Activated CD4-positive, alpha-beta T cell treated with anti-CD3 and anti-CD28 coated beads for 4 hours (primary cell): ENCODE data around the gene ITPR2.
"Not testable (repeated sequence)": the region's sequence is repeated elsewhere in the genome, so short reads cannot be mapped to it uniquely, and the experiment has no call there.

Source experiments
- DNase-seq, 2 donors: peaks; one replicate each; pipeline ENCODE4 v3.0.0-alpha.2; 2020

ITPR2 gene

DNA sequence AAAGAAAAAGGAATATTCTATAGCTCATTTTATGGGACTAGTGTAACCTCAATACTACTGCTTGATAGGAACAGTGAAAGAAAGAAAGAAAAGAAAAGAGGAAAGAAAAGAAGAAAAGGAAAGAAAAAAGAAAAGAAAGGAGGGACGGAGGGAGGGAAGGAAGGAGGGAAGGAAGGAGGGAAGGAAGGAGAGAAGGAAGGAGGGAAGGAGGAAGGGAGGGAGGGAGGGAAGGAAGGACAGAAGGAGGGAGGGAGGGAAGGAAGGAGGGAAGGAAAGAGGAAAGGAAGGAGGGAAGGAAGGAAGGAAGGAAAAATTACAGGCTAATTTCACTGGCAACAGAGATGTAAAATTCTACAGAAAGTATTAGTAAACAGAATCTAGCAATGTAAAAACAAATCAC, 215.5 kb downstream of the ITPR2 start:
- no peak for DNase-seq

DNA sequence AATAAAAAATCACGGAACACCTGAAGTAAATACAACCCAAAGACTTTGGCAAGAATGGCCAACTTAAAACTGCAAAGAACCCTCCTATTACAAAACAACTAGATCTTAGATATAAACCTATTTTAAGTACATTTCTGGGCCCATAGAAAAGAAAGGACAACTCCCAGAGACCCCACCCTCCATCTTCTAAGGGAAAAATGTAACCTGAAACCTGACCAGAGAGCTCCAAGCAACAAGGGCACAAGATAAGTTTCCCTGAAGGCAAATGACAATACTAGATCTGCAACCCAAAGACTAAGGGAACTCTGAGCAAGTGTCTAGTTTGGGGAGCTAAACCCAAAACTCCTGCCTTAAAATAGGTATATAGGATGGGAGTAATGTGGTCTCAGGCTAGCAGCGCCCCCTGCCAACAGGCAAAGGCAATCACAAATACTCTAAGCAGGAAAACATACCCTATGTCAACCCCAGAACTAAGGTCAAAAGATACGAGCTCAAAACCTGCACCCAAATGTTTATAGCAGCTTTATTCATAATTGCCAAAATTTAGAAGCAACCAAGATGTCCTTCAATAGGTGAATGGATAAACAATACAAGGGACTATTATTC, 218.9 kb downstream of the ITPR2 start:
- DNase-seq, result no peak

DNA sequence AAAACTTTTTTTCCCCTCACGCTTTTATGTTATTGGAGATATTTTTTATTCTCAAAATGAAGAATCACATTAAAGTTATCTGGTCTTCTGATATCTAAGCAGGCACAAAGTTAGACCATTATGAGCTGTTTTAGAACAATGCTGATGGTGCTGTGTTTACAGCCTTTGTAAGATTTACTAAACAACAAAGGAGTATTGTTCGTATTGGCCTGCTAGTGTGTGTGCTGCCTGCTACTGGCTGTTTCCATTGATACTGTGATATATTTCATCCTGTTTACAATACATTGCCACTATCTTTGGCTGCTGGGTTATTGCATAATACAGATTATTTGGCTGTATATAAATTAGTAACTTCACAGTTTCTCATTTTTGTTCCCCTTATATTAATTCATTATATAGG, 220.8 kb downstream of the ITPR2 start:
- DNase-seq, result no peak

DNA sequence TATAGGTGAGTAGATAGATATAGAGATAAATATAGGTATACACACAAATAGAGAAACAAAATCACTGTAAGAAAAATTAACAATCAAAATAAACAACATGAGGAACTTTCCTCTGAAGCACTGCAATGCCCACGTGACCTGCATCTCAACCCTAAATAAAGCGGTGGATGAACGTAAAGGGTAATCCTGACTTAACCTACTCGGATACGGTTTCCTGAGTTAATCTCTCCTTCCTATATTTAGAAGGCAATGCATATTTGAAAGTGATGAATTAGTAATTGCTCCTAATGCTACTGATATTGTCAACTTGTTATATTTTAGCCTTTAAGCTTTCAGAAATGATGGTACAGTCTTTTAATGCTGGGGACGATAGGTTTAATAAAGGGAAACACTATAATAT, 221.4 kb downstream of the ITPR2 start:
- DNase-seq, result no peak

DNA sequence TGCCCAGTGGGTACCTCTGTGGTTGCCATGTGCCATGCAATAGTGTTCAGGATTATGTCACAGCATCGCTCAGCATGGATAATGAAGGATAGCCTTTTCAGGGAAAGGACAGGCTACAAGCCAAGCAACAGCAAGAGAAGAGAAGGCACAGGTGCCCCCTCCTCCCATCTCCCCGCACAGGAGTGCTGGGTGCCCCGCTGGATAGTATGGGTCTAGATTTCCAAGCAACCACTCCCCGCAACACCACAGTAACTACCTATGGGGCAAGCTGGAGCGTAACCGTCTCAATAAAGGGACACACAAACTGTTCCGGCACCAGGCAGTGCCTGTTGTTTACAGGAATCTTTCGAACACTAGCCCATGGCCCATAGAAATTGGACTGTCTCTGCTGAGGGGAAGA, 222.2 kb downstream of the ITPR2 start:
- no peak for DNase-seq

DNA sequence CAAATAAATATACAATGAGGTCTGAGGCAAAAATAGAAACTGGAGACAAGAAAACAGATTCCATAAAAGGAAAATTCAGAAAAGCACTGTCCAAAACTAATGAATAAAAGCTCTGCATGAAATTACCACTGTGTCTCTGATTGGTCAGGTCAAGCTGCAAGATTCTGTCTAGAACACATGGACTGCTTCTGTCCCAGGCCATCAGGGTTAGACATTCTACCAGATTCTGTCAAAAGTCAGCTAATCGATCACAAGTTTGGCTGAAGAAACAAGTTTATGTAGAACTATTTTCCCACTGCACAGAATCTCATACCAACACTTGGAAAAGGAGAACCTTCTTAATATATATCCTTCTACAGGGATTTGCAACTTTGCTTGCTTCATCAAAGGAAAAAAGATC, 223.0 kb downstream of the ITPR2 start:
- no peak for DNase-seq

DNA sequence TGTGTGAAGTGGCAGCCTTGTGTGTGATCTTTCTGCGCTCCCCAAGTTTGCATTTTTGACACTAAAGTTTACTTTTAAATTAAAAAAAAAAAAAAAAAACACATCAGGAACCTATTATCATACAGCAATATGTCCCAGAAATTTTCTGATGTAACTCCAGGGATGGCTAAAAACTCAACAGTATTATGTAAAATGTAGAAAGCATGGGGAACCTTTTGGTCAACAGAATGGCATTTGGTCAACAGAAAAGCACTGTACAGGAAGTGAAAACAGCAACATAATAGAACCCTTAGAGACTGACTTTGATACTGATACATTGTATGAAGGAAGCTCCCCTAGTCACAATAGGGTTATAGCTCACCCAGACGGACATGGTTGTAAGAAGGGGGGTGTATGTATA, 224.3 kb downstream of the ITPR2 start:
- no peak for DNase-seq

DNA sequence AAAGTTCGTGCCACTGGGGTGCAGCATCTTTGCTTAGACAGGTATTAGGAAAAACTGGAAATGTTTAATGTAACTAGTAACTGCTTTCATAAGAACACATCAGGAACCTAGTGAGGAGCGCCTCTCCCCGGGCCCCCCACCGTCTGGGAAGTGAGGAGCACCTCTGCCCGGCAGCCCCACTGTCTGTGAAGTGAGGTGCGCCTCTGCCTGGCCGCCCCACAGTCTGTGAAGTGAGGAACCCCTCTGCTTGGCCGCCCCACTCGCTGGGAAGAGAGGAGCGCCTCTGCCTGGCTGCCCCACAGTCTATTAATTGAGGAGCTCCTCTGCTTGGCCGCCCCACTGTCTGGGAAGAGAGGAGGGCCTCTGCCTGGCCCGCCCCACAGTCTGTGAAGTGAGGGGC, 224.7 kb downstream of the ITPR2 start:
- no peak for DNase-seq

DNA sequence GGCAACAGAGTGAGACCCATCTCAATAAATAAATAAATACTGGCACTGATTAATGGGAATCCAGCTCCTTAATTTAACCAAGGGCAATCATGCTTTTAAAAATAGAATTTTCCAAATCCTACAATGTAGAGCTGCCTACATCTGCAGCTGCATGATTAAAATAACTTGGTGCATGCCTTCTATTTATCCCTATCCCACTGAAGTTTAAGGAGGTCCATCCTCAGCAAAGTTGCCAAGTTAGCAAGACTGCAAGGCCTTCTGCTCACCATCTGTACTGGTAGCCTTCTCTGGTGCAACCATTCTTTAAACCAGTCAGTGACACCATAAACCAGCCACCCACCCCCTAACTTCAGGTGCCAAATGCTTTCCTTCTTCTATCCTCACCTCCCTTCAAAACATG, 226.1 kb downstream of the ITPR2 start:
- no peak for DNase-seq

DNA sequence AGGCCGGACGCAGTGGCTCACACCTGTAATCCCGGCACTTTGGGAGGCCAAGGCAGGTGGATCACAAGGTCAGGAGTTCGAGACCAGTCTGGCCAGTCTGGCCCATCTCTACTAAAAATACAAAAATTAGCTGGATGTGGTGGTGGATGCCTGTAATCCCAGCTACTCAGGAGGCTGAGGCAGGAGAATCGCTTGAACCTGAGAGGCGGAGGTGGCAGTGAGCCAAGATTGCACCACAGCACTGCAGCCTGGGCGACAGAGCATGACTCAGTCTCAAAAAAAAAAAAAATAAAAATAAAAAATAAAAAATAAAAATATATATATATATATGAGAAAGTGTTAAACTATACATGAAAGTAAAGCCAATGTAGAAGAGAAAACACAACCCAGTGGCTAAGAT, 228.2 kb downstream of the ITPR2 start:
- DNase-seq, result not testable (repeated sequence)

DNA sequence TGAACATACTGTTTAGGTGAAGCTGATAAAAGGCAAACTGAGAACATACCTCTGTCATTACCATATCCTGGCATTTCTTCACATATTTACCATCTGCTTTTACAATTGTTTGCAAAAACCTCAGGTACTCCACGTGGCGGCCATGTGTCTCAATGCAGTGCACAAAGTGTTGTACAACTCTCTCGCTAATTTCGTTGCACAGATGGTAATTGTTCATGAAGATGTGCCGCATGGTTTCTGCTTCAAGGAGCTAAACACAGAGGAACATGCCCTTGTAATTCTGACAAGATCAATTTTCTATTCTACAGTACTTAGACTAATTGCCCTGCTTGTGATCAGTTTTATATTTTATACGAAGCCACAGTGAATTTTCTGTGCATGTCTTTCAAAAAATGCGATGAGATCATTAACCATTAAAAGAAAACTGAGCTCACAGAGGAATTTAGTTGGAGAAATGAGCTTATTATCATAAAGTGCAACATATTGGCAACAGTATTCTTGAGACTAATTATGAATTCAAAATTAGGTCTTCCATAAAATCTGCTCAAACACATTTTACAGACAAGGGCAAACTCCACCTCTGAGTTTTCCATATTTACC, 233.8 kb downstream of the ITPR2 start:
- DNase-seq, result no peak

DNA sequence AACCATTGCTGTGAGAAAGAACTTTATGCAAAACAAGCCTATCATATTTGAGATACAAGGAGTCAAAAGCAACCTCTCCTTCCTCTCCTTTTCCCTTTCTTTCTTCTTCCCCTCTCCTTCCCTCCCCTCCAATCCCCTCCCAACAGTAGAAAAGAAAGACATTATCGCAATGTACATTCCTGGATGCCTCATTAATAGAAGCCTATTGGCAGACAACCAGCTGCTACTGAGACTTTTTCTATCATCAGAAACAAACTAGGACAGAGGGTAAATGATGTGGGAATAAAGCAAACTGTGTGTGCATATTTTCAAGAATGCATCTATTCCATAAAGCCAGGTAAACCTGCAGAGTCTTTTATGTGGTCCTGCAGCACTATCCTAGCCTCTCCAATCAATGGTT, 237.2 kb downstream of the ITPR2 start:
- no peak for DNase-seq

DNA sequence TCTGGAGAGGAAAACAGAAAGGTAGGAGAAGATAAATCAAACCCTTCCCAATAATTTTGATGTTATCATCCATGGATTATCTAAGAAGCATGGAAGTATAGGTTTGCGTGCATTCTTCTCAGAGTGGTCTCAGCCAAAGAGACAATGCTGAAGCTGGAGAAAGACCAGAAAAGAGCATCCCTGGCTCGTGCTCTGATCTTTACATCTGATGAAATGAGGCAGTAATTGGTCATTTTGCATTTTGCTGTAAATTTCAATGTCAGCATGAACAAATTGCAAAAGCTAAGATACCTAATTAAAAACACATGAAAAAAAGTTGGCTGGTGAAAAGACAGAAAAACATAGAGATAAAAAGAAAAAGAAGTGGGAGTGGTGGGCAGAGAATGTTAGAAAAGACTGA, 252.4 kb downstream of the ITPR2 start:
- no peak for DNase-seq

DNA sequence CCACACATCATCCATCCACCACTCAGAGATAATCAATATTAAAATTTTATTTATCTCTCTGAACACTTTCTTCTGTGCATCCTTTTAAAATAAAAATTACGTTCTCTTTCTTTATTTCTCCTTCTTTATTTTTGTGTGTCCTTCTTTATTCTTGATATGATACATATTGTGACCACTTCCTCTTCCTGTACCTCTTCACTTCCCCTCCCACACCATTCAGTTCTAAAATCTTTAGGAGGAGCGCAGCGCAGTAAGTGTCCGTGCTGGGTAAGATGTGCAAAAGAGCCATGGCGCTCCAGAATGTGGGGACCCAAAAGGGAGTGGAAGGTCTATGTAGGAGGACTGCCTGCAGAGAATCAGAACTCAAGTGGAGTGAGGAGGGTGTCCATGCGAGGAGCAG, 256.7 kb downstream of the ITPR2 start:
- DNase-seq, result no peak

DNA sequence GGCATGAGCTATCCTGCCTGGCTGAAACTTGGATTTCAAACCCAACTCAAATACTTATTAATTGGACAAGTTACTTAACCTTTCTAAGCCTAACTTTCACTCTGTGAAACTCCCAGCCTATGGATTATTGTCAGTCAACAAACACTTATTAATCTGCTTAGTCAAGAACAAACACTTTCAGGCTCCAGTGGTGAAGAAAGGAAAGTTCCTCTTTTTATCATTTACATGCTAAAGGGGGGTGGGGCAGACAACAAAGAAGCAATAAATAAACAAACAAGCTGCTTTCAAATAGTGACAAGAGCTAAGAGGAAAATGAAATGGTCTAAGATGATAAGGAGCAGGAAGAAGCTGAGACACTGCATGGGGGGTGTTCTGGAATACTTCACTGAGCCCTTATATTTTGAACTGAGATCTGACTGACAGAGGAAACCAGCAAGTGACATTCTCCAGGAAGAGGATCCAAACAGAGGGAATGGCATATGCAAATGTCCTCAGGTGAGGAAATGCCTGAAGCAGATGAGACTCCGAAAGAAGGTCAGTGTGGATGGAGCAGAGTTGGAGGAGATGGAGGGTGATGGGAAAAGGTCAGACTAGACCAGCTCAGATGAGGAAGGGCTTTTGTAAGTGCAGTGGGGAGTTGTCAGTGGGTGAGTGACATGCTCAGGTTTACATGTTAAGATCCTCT, 259.6 kb downstream of the ITPR2 start:
- DNase-seq, result no peak

DNA sequence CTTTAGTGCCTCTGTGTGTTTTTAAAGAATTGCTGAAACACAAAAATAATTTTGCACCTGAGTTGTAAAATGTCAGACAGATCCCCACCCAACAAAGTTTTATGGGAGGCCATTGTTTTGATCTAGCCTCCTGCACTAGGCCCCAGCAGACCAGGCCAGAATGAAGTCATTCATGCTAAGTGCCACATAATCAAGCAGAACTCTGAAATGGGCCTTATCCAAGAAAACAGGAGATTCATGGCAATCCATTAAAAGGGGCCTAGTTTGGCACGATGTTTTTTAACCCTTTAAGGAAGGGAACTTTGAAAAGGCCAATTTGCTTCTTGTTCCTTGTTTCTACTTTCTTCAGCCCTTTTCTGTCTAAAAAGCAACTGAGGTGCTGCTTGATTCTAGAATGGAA, 260.9 kb downstream of the ITPR2 start:
- no peak for DNase-seq

DNA sequence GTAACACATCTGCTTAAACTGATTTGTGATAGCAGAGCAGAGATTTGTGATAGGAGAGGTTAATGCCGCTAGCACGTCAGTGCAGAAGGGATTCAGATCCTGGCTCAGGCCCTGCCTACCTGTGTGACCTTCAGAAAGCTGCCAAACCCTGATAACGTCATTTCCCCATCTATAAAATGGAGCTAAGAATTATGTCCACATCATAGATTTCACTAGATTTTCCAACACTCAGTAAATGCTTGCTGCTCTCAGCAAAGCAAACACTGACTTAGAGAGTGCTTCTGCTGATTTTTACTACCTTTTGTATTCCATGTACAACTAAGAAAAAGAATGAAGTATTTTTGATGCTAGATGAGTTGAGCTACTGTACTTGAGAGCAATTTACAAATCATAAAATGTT, 261.4 kb downstream of the ITPR2 start:
- DNase-seq, result no peak

DNA sequence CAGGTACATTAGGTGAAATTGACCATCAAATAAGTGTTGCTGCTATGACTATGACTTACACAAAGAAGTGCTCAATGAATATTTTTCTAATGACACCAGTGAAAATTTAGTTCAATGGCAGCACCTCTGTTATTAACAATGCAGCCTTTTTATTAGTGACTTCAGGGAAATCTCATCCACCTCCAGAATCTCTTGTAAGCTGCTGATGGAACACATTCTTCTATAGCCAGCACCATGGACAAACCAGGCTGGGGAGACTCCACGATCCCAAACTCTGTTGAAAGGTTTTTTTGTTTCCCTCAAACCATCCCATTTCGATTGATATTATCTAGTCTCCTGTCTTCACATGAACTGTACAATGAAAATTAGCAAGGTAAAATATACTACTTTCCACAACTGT, 265.9 kb downstream of the ITPR2 start:
- no peak for DNase-seq

DNA sequence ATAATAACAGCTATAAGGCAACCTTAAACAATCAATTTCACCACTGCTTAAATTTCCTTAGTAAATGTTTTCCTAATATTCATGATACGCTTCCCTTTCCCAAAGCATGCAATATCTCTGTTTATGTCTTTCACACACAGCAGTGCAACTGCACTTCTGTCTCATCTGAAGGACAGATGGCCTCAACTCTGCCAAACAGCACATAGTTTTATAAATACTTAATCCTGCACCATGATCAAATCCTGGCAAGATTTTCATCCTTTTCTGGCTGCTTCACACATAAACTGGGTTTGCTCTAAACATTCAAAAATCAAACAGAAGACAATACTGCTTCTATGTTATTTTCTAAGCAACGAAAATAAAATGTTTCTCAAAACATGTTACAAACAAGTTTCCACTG, 266.3 kb downstream of the ITPR2 start:
- DNase-seq, result no peak

DNA sequence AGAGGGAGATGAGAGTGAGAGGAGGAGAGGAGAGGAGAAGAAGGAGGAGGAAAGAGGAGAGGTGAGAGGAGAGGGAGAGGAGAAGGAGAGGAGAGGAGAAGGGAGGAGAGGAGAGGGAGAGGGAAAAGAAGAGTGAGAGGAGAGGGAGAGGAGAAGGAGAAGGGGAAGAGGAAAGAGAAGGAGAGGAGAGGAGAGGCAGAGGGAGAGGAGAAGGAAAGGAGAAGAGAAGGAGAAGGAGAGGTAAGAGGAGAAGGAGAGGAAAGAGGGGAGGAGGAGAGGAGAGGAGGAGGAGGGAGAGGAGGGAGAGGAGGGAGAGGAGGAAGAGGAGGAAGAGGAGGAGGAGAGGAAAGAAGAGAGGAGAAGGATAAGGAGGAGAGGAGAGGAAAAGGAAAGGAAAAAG, 266.8 kb downstream of the ITPR2 start:
- no peak for DNase-seq

DNA sequence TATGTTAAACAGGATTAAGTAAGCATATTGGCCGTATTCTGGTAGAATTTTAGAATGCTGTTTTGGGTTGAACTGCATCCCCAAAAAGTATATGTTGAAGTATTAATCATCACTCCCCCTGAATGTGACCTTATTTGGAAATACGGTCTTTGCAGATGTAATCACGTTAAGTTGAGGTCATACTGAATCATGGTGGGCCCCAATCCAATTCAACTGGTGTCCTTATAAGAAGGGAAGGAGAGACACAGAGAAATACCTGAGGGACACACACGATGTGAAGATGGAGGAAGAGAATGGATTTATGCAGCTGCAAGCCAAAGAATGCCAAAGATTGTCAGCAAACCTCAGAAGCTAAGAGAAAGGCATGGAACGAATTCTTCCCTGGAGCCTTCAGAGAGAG, 268.6 kb downstream of the ITPR2 start:
- DNase-seq, result no peak

DNA sequence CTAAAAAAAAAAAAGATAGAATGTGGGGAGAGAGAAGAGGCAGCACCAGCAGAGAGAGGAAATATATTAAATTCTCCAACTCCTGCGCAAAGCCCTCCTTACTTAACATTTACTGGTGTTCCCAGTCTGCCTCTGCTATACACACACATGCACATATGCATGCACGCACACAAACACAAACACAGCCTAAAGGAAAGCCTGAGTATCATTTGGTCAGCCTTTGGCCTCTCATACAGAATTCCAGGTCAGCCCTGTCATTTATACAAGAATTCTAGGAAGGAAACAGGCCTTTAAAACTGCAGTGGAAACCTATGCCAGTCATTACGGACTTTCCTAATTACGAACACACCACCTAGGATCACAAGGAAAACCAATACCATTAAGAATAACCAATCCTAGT, 269.4 kb downstream of the ITPR2 start:
- no peak for DNase-seq

DNA sequence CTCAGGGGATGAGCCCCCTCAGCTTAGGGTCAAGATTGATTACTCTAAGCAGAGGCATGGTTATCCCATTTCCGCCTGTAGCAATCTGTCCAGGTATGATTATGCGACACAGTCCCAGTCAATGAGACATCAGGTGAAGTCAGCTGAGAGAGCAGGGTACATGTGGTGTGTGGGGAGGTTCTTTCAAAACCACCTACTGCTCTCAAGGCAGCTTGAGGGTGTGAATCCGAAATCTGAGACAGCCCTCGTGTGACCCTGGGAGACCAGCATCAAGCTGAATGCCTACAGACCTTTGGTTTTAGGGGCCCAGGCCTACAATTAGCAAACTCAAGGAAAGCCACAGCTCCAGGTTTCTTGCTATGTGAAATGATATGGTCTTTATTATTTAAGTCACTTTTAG, 275.7 kb downstream of the ITPR2 start:
- DNase-seq, result no peak

DNA sequence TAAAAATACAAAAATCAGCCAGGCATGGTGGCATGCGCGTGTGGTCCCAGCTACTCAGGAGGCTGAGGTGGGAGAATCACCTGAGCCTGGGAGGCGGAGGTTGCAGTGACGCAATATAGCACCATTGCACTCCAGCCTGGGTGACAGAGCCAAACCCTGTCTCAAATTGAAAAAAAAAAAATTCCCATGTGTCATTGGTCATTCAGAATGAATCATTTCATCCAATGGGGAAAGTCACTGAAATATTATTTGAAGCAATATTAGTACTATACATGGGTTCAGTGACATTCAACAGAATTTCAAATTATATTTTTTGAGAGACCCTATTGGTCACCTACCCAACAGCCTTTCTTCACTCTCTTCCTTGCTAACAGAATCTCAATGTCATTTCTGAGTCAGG, 276.1 kb downstream of the ITPR2 start:
- no peak for DNase-seq

DNA sequence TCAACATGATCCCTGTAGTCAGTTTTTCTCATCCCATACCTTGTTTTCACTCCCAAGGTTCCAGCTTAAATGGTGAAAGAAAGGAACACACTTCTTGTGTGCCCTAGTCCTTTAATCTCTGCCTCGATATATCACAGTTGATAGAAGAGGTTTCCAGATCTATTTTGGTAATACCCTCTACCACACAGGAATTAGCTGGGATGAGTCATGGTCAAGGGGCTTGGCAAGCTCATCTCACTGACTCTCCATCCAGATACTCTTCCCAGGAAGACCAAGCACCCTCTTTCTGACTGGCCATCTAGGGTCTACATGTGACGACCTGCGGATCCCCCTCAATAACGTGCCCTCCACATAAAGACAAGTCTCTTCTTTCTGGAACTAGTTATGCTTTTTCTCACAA, 277.9 kb downstream of the ITPR2 start:
- no peak for DNase-seq
